CD4-positive, alpha-beta T cell treated with Interleukin-15 for 4 hours (primary cell): ENCODE data around the gene HOXA1.
"Not testable (repeated sequence)": the region's sequence is repeated elsewhere in the genome, so short reads cannot be mapped to it uniquely, and the experiment has no call there.

Experiments used
- DNase-seq: peaks from one replicate; pipeline ENCODE4 v3.0.0-alpha.2; 2020; ENCODE audit warnings: low spot score

Gene HOXA1

DNA sequence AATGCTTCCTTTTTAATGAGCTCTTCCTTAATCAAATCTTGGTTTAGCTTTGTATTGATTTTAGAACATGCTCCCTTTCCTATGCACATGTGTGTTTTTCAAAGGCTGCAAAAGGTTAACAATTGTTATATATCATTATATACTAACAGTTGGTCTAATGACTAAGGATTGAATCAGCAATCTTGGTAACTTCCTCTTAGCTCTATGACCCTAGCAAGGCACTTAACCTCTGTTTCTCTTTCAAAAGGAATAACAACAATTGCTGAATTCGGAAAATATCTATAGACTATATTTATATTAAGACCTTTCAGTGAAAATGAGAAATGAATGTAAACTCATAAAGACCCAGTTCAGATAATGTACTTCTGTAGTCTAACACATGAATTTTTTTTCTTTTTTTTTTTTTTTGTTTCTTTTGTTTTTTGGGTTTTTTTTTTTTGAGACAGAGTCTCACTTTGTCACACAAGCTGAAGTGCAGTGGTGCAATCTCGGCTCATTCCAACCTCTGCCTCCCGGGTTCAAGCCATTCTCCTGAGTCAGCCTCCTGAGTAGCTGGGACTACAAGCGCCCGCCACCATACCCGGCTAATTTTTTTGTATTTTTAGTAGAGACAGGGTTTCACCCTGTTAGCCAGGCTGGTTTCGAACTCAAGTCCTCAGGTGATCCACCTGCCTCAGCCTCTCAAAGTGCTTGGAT is 48.8 kb downstream of the HOXA1 start:
- DNase-seq = no peak

DNA sequence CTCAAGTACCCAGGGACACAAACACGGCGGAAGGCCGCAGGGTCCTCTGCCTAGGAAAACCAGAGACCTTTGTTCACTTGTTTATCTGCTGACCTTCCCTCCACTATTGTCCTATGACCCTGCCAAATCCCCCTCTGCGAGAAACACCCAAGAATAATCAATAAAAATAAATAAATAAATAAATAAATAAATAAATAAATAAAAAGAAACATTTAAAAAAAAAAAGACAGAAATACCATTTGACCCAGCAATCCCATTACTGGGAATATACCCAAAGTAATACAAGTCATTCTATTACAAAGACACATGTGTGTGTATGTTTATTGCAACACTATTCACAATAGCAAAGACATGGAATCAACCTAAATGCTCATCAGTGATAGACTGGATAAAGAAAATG is 49.8 kb downstream of the HOXA1 start:
- DNase-seq = not testable (repeated sequence)

DNA sequence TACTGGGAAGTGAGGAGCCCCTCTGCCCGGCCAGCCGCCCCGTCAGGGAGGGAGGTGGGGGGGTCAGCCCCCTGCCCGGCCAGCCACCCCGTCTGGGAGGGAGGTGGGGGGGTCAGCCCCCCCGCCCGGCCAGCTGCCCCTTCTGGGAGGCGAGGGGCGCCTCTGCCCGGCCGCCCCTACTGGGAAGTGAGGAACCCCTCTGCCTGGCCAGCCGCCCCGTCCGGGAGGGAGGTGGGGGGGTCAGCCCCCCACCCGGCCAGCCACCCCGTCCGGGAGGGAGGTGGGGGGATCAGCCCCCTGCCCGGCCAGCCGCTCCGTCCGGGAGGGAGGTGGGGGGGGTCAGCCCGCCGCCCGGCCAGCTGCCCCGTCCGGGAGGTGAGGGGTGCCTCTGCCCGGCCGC is 50.7 kb downstream of the HOXA1 start:
- DNase-seq = not testable (repeated sequence)
